ENCODE results near the gene RRP1B.
"Not testable (repeated sequence)": the region's sequence is repeated elsewhere in the genome, so short reads cannot be mapped to it uniquely, and the experiment has no call there.

Gene RRP1B

DNA sequence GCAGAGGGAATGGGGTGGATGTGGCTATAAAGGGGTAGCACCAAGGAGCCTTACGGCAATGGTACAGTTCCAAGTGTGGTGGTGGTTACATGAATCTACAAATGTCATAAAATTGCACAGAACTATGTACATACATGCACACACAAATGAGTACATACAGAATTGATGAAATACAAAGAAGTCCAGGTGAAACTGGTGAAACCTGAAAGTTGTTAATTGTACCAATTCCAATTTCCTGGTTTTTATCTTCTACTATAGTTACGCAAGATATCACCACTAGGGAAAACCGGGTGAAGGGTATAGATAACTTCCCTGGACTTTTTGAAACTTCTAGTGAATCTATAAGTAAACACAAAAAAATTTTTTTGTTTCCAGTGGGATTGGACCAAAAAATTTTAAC is 19.0 kb upstream of the RRP1B start:
- no peak for DNase-seq

GRCh38 chr21:43643193-43643592 is 16.2 kb upstream of the RRP1B start:
- DNase-seq = no peak

DNA sequence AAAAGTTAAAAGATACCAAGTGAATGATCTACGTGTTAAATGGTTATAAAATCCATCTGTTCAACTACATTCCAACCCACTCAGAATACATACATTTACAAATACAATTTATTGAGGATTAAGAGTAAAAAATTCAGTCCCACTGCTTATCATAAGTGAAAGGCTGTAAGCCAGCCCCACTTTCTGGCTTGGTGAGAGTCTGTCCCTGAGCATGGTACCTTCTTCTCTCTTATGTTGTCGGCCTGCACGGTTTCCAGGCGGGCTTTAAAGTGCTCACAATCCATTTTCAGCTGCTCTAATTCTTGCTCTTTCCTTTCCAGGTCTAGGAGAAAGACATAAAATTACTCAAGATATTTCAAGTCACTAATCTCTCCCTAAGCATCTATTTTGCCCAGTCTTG is 15.3 kb upstream of the RRP1B start:
- DNase-seq = no peak

- DNase-seq = no peak
Observed at GRCh38 chr21:43644609-43645008, 14.8 kb upstream of the RRP1B start.

- no peak for DNase-seq
Observed at GRCh38 chr21:43645136-43645891, 14.0 kb upstream of the RRP1B start.

DNA sequence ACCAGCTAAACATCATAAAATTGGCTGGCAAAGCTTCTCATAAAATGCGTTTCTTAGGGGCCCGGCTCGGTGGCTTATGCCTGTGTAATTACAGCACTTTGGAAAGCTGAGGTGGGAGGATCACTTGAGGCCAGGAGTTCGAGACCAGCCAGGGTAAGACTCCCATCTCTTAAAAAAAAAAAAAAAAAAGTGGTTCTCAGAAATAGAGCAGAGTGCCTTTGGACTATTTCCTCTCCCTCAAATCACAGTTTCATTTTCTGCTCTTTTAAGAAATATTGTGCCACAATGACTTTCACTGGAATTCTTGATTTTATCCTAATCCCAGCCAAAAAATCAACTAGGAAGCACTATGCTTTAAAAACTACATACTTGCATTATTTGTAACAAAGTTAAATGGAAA is 13.4 kb upstream of the RRP1B start:
- no peak for DNase-seq

GRCh38 chr21:43646550-43647260 is 12.7 kb upstream of the RRP1B start:
- peak; percentile 93 for DNase-seq

DNA sequence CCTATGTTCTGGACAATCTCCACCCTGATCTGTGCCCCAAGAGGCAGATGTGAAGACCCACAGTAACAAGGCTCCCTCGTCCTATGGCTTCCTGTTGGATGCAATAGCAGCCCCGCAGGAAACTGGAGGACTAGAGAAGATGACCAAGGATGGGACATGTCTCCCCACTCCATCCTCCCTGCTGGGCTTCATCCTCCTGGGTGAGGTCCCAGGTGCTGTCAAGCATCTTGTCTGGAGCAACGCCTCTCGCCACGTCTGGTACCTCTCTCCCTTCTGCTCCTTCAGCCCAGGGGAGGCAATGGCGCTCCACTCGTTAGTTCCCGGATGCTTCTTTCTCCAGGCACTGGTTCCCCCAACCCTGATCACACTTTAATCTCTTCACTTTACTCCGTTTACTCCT is 11.2 kb upstream of the RRP1B start:
- no peak for DNase-seq

DNA sequence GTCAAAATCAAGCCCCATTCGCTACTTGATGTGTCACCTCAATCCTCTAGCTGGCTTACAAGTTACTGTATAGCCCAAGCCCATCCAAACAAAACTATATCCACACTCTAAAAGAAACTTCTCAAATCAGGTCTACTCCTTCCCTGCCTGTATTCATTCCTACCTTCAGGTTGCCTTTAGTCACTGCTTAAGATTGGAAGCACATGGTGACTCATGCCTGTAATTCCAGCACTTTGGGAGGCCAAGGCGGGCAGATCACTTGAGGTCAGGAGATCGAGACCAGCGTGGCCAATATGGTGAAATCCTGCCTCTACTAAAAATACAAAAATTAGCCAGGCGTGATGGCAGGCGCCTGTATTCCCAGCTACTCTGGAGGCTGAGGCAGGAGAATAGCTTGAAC is 7.4 kb upstream of the RRP1B start:
- DNase-seq = not testable (repeated sequence)

DNA sequence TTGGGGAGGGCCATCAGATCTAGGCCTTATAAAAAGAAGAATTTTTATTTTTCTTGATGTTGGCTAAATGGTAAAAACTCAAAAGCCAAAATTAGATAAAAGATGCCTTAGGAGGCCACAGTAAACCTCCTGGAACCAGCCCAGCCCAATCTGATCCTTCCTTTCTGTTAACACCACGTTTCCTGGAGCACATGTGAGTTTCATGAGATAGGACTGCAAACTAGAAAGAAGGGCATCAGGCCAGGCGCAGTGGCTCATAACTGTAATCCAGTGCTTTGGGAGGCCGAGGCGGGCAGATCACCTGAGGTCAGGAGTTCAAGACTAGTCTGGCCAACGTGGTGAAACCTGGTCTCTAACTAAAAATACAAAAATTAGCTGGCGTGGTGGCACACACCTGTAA is 6.7 kb upstream of the RRP1B start:
- DNase-seq = no peak

DNA sequence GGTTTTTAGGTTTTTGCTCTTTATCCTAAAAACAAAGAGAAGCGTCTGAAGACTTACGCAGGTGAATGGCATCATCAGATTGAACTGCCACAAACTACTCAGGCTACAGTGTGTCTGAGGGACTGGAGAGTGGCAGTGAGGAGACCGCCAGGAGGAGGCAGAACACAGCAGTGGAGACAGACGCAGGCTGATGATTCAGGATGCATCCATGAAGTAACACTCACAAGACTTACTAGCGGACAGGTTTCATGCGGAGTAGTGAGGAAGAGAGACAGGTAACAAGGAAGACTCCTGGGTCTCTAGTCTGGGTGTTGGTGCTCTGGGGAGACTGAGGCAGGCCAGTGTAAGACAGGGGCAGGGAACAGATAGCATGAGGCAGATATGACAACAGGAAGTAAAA is 5.7 kb upstream of the RRP1B start:
- no peak for DNase-seq

- DNase-seq = no peak
Observed at GRCh38 chr21:43654806-43655489, 4.4 kb upstream of the RRP1B start.

DNA sequence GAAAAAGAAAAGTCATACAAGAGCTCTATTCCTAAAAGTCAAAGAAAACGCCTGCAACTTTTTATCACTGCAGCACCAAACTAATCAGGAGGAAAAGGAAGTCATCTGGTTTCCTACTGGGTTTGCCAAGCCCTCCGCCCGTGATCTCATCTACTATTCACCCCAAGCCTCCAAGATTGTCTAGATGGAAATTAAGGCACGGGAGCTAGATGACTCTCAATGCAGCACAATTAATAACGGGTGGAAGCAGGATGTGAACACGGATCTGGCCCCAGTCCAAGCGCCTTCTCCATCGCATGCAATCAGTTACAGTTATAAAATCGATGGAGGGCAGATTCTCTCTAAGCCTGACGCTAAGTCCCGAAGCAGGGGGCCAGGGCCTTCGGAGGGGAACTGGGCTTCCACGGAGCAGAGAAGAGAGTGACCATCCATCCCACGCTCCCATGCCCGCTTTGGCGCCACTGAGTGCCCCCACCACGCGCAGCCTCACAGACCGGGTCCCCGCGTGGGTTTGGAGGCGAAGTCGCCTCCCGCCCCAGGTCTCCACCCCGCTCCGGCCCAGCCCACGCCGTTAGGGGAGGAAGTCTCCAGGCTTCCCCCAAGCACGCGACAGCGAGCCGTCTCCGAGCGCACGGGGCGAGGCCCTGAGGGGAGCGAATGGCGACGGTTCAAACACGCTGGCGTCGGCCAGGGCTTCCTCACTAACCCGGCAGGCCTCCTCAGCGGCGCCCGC is 1.8 kb upstream of the RRP1B start:
- no peak for DNase-seq

- DNase-seq = no peak
Observed at GRCh38 chr21:43658088-43658741, 1.1 kb upstream of the RRP1B start.

- DNase-seq = peak; percentile 63
Observed at GRCh38 chr21:43658769-43659135, 608 bp upstream of the RRP1B start.

DNA sequence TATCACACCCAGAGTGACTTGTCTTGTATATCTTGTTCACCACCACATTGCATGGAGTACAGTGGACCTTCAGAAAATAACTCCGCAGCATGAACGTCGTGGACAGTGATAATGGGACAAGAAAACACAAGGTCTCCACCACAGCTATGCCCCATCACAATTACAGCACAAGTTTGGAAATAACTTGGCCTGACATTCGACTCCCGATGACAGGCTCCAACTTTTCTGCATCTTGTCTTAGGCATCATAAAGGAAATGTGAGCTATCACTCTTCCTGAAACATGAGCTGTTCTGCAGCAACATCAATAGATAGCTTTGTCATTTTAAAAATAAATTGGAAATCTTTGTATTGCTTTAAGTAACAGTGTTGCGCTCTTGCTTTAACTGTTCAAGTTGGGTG is 2.9 kb downstream of the RRP1B start:
- DNase-seq = no peak

GRCh38 chr21:43663033-43663432 is 3.7 kb downstream of the RRP1B start:
- peak; percentile 7 for DNase-seq

GRCh38 chr21:43664358-43664757 is 5.0 kb downstream of the RRP1B start:
- no peak for DNase-seq

- no peak for DNase-seq
Observed at GRCh38 chr21:43665879-43666278, 6.5 kb downstream of the RRP1B start.

GRCh38 chr21:43667191-43667904 is 8.0 kb downstream of the RRP1B start:
- no peak for DNase-seq

DNA sequence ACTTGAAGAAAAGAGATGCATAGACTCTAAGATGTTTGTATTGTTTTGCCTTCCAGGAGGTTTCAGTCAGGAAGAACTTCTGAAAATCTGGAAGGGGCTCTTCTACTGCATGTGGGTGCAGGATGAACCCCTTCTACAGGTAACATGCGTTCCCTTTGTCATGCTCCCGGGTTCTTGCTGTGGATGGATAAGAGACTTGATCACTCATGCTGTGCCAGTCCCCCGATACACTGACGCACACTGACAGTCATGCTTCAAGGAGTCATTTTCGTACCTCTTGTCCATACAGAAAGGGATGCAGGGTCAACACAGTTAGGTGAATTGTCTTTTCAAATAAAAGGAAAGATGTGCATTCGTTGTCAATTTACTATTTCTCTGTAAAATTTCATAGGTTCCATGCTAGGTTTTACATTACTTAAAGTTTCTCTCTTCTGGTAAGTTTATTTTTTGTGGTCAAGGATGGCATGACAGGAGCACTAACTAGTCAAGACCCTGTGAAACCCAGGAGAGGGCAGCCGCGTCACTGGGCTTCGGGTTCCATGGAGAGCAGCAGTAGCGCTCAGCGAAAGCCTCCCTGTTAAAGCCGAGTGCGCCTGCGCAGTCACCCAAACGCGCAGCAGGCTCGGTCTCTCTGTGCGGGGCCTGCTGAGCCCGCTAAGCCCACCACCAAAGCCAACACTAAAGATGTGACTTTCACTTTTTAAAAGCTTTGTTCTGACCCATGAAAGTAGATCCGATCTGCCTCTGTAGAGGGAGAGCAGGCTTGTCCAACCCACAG is 10.7 kb downstream of the RRP1B start:
- DNase-seq = no peak

All from activated CD8-positive, alpha-beta memory T cell treated with anti-CD3 and anti-CD28 coated beads for 24 hours (primary cell).